MM.1S (cell line): ENCODE data around the gene DEDD.

ENCODE experiments used
- CTCF ChIP-seq: fragments of 300-600 bp; sonication (generic); IDR thresholded peaks from 2 replicates; pipeline ENCODE4 v1.5.1; 2016; ENCODE audit warnings: antibody characterized with exemption, low read length, mixed read lengths
- EZH2phosphoT487 ChIP-seq: fragments of 300-600 bp; sonication (generic); IDR thresholded peaks from 2 replicates; pipeline ENCODE4 v1.6.1; 2018; ENCODE audit warnings: antibody characterized with exemption, low read length

GRCh38 chr1:161090617-161091016 lies 41.9 kb downstream of the DEDD start:
- TF ChIP-seq EZH2phosphoT487 (no peak), CTCF (no peak)
